Stimulated activated naive CD8-positive, alpha-beta T cell treated with anti-CD3 and anti-CD28 coated beads, Interleukin-15, Interleukin-2, amounts not matched to agents 100 U/mL and 50 U/mL, for 24 hours (primary cell): ENCODE measurements around the gene AJM1.
"Not testable (repeated sequence)": the region's sequence is repeated elsewhere in the genome, so short reads cannot be mapped to it uniquely, and the experiment has no call there.

ENCODE experiments used
- ATAC-seq: fragments of 150-1000 bp; cut with Tn5 transposase; one replicate; pipeline ENCODE4 v1.10.0; 2021
- DNase-seq: peaks from one replicate; pipeline ENCODE4 v3.0.0; 2021

Gene AJM1

DNA sequence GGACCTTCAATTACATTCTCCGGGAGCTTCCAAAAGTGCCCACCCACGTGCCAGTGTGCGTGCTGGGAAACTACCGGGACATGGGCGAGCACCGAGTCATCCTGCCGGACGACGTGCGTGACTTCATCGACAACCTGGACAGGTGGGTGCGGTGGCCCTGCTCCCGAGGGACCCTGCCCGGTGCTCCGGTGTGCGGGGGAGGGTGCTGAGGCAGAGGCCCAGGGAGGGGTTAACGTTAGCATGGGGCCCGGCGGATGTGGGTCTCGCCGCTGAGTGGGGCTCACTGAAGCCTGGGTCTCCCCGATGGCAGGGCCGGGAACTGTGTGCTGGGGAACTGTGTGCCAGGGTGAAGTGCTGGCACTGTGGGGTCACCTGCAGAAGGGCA, 10.6 kb upstream of the AJM1 start:
- ATAC-seq, result no peak

GRCh38 chr9:136832581-136832980, 9.7 kb upstream of the AJM1 start:
- DNase-seq, result no peak
- ATAC-seq, result no peak

More for the DNA sequence above, 10.6 kb upstream of the AJM1 start:
- DNase-seq, result no peak

- DNase-seq, ATAC-seq: not testable (repeated sequence)
Observed at GRCh38 chr9:136833381-136834048, 8.8 kb upstream of the AJM1 start.

DNA sequence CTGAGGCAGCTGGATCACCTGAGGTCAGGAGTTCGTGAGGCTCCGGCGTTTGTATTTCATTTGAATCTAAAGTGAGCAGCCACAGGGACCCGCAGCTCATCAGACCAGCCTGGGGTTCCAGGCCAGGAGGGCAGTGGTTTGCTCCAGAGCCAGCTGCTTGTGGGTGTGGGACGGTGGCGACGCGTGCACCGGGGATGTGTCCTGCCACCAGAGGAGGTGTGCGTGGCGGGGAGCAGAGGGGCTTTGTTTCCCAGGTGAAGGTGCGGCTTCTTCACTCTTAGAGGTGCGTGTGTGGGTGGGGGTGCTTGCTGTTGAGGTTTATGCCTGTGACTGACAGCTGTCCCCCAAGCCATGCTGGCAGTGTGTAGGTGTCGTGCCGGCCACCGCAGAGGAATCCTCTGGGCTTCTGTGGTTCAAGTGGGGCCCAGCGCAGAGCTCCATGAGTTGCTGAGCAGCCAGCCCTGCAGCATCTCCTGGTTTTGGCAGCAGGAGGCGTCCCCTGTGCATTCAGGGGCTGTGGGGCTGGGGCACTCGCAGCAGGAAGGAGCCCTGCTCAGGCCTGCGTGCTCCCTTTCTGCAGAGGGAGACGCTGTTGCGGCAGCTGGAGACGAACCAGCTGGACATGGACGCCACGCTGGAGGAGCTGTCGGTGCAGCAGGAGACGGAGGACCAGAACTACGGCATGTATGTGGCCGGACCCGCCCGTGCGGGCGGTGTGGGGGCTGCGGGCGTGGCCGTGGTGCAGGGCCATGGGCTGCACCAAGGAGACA, 6.9 kb upstream of the AJM1 start:
- DNase-seq, result no peak
- ATAC-seq, result no peak

GRCh38 chr9:136835932-136836904, 6.1 kb upstream of the AJM1 start:
- no peak for DNase-seq
- ATAC-seq, result no peak

GRCh38 chr9:136837146-136837855, 5.0 kb upstream of the AJM1 start:
- ATAC-seq (no peak), DNase-seq (no peak)

DNA sequence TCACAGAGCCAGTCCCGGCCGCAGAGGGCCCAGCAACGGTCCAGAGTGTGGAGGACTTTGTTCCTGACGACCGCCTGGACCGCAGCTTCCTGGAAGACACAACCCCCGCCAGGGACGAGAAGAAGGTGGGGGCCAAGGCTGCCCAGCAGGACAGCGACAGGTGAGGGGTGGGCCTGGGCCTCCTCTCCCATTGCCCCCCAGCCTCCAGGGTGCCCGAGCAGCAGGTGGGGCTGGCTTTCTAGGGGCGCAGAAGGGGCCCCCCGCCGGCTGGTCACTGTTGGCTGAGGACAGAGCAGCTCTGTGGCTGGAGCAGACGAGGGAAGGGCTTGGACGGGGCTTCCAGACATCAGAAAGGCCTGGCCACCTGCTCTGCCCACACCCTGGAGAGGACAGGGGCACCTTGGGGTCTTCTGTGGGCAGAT, 4.4 kb upstream of the AJM1 start:
- DNase-seq, ATAC-seq: not testable (repeated sequence)

- ATAC-seq (no peak), DNase-seq (no peak)
Observed at GRCh38 chr9:136838314-136839228, 3.7 kb upstream of the AJM1 start.

GRCh38 chr9:136839229-136840139, 2.8 kb upstream of the AJM1 start:
- DNase-seq, result no peak
- ATAC-seq, result no peak

- ATAC-seq, result no peak
Observed at GRCh38 chr9:136840140-136840876, 2.0 kb upstream of the AJM1 start.

GRCh38 chr9:136840877-136841645, 1.2 kb upstream of the AJM1 start:
- ATAC-seq (no peak), DNase-seq (no peak)

More at GRCh38 chr9:136840140-136840876, 2.0 kb upstream of the AJM1 start:
- no peak for DNase-seq

- not testable (repeated sequence) for DNase-seq, ATAC-seq
Observed at GRCh38 chr9:136841646-136842379, 465 bp upstream of the AJM1 start.

DNA sequence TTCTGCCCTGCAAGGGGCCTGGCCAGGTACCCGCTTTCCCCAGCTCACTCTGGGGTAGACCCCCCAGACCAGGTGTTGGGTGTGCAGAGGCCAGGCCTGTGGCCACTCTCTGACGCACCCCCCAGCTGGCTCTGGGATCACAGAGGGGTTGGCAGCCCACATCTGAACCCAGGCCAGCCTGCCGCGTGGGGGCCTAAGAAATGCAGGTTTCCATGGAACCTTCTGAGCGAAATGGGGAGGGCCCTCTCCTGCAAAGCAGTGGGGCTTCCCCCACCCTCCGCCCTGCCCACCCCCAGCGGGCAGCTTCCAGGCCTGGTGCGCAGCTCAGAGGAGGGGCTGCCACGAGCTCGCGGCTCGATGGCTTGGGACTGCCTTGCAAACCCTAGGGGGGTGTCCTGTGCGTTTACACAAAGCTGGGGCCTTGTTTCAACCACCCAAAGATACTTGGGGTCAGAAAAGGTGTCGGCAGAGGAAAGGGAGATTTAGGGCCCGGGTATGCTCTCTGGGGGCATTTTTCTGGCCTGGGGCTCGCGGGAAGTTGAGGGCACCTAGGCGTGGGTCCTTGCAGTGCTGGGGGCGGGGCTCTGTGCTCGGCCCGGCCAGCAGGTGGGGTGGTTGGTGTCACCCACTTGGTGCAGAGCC, 1.0 kb downstream of the AJM1 start:
- DNase-seq, ATAC-seq: not testable (repeated sequence)

DNA sequence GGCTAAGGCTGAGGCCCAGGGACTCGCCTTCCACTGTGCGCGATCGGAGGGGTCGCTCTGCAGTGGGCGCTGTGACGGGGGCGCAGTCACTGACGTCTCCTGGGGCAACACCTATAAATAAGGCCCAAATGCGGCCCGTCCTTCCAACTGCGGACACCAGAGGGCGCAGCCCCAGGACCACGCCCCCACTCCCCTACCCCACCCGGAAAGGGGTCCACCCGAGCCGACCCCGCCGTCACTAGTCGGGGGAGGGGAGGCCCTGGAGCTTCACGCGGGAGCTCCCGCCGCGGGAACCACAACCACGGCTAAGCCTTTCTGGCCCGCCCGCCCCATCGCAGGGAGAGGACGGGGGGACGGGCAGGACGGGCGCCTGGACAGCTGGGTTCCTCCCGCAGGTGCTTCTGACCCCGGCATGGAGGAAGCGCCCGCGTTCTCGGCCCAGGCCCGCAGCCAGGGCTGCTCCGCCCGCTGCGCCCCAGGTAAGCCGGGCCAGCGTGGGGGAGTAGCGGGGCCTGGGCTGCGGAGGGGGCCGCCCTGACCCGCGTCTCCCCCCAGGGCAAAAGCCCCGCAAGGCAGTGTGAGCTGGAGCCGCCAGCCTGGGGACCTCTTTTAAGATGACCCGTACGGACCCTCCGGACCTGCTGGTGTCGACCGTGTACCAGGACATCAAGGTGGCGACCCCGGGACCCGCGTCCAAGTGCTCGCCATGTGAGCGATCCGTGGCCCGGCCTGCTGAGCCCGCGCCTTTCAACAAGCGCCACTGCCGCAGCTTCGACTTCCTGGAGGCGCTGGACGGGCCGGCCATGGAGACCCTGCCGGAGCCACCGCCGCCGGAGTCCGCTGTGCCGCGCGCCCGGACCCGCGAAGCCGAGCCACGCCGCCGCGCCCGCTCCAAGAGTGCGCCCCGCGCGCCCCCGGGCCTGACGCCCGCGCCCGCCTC, 1.8 kb downstream of the AJM1 start:
- peak; percentile 78 for DNase-seq
- not testable (repeated sequence) for ATAC-seq

DNA sequence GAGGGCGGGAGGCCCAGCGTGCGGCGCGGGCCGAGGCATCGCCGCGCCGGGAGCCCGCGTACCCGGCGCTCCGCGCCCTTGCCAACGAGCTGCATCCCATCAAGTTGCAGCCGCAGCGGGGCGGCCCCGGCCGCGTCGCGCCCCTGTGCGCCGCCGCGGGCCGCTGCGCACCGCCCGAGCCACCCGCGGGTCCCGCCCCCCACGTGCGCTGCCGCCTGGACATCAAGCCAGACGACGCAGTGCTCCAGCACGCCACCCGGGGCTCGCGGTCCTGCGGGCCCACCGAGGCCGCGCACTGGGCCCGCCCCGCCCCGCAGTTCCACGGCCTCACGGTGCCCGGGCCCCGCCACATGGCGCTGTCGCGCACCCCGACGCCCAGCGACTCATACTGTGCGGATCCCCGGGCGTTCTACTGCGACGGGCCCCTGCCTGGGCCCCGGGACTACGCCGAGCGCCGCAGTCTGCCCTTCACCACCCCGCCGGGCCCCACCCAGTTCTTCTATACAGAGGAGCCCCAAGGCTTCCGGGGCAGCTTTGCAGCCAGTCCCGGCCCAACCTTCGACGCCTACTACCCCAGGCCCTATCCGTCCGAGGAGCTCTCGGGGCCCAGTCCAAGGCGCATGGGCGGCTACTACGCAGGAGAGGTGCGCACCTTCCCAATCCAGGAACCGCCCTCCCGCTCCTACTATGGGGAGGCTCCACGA, 2.6 kb downstream of the AJM1 start:
- ATAC-seq (no peak), DNase-seq (peak; percentile 29)
